WTC11 (cell line): ENCODE measurements around the gene SNRPA.

ENCODE experiments used
- CBFB ChIP-seq: sonication (generic); formaldehyde crosslinking; IDR thresholded peaks from 2 replicates; pipeline ENCODE4 v1.8.1; 2022; ENCODE audit warnings: mild to moderate bottlenecking, low read depth, missing genetic modification reagents
- CREB1 ChIP-seq: sonication (generic); formaldehyde crosslinking; IDR thresholded peaks from 2 replicates; pipeline ENCODE4 v1.8.0; 2023; ENCODE audit warnings: mild to moderate bottlenecking, missing genetic modification reagents
- FOXP1 ChIP-seq: sonication (generic); formaldehyde crosslinking; IDR thresholded peaks from 2 replicates; pipeline ENCODE4 v1.8.0; 2022; ENCODE audit warnings: missing genetic modification reagents, mild to moderate bottlenecking, moderate library complexity, borderline replicate concordance
- GABPB1 ChIP-seq: sonication (generic); formaldehyde crosslinking; IDR thresholded peaks from 2 replicates; pipeline ENCODE4 v1.8.1; 2023; ENCODE audit warnings: mild to moderate bottlenecking, missing genetic modification reagents
- MXD4 ChIP-seq: fragments of 250-450 bp; sonication (Bioruptor Pico); IDR thresholded peaks from 2 replicates; pipeline ENCODE4 v1.8.0; 2021; ENCODE audit warnings: mild to moderate bottlenecking, moderate library complexity, borderline replicate concordance
- NR3C1 ChIP-seq: sonication (generic); formaldehyde crosslinking; conservative IDR thresholded peaks from 2 replicates; pipeline ENCODE4 v1.8.1; 2023; ENCODE audit warnings: low read depth, mild to moderate bottlenecking, missing genetic modification reagents
- OVOL2 ChIP-seq: fragments of 250-450 bp; sonication (Bioruptor Pico); IDR thresholded peaks from 2 replicates; pipeline ENCODE4 v1.9.0; 2021; ENCODE audit warnings: mild to moderate bottlenecking, borderline replicate concordance
- TEAD4 ChIP-seq: sonication (generic); formaldehyde crosslinking; IDR thresholded peaks from 2 replicates; pipeline ENCODE4 v1.8.0; 2022; ENCODE audit warnings: mild to moderate bottlenecking, missing genetic modification reagents
- ZNF138 ChIP-seq: sonication (generic); formaldehyde crosslinking; conservative IDR thresholded peaks from 2 replicates; pipeline ENCODE4 v1.8.1; 2022; ENCODE audit warnings: mild to moderate bottlenecking, moderate library complexity, missing genetic modification reagents
- TF ChIP-seq, protein P1 (sequence below): fragments of 200-600 bp; IDR thresholded peaks from 2 replicates; pipeline ENCODE4 v1.8.0; 2022; ENCODE audit warnings: antibody characterized with exemption
- TF ChIP-seq, protein P2 (sequence below): sonication (generic); formaldehyde crosslinking; IDR thresholded peaks from 2 replicates; pipeline ENCODE4 v1.8.1; 2023; ENCODE audit warnings: mild to moderate bottlenecking, missing genetic modification reagents, moderate library complexity
- TF ChIP-seq, protein P3 (sequence below): sonication (generic); formaldehyde crosslinking; IDR thresholded peaks from 2 replicates; pipeline ENCODE4 v1.8.1; 2022; ENCODE audit warnings: mild to moderate bottlenecking, missing genetic modification reagents, moderate library complexity, borderline replicate concordance
- TF ChIP-seq, protein P4 (sequence below): fragments of 250-450 bp; sonication (Bioruptor Pico); IDR thresholded peaks from 2 replicates; pipeline ENCODE4 v1.9.0; 2021; ENCODE audit warnings: moderate library complexity, mild to moderate bottlenecking, inconsistent platforms, borderline replicate concordance

DNA sequence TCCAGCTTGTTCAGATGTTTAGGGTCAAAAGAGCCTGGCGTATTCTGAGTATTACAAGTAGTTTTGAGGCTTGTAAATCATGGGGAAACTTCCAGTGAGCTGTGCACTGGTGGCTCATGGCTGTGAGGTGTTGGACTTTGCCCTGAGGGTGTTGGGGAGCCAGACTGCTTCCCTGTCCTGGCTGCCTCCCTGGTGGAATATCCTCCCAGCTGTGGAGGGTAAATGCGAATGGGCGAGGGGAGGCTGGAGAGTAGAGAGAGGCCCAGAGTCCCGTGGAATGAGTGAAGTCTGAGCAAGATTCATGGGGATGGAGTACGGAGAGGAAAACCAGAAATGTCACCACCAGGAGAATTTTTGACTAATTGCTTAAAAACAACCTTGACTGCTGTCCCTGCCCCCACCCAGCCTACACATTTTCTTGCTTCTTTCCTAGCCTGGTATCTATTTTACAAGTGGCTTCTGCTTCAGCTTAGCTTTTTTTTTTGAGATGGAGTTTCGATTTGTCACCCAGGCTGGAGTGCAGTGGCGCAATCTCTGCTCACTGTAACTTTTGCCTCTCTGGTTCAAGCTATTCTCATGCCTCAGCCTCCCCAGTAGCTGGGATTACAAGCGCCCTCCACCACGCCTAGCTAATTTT is 3.7 kb downstream of the SNRPA start:
- TF ChIP-seq ZNF138 (CRISPR knock-in tag), result no peak
- TF ChIP-seq, protein P1, sequence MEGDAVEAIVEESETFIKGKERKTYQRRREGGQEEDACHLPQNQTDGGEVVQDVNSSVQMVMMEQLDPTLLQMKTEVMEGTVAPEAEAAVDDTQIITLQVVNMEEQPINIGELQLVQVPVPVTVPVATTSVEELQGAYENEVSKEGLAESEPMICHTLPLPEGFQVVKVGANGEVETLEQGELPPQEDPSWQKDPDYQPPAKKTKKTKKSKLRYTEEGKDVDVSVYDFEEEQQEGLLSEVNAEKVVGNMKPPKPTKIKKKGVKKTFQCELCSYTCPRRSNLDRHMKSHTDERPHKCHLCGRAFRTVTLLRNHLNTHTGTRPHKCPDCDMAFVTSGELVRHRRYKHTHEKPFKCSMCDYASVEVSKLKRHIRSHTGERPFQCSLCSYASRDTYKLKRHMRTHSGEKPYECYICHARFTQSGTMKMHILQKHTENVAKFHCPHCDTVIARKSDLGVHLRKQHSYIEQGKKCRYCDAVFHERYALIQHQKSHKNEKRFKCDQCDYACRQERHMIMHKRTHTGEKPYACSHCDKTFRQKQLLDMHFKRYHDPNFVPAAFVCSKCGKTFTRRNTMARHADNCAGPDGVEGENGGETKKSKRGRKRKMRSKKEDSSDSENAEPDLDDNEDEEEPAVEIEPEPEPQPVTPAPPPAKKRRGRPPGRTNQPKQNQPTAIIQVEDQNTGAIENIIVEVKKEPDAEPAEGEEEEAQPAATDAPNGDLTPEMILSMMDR, result no peak
- no peak for TF ChIP-seq NR3C1 (CRISPR knock-in tag)
- TF ChIP-seq, protein P2, sequence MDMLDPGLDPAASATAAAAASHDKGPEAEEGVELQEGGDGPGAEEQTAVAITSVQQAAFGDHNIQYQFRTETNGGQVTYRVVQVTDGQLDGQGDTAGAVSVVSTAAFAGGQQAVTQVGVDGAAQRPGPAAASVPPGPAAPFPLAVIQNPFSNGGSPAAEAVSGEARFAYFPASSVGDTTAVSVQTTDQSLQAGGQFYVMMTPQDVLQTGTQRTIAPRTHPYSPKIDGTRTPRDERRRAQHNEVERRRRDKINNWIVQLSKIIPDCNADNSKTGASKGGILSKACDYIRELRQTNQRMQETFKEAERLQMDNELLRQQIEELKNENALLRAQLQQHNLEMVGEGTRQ, result no peak
- no peak for TF ChIP-seq GABPB1 (CRISPR knock-in tag)
- no peak for TF ChIP-seq FOXP1 (CRISPR knock-in tag)
- TF ChIP-seq, protein P3, sequence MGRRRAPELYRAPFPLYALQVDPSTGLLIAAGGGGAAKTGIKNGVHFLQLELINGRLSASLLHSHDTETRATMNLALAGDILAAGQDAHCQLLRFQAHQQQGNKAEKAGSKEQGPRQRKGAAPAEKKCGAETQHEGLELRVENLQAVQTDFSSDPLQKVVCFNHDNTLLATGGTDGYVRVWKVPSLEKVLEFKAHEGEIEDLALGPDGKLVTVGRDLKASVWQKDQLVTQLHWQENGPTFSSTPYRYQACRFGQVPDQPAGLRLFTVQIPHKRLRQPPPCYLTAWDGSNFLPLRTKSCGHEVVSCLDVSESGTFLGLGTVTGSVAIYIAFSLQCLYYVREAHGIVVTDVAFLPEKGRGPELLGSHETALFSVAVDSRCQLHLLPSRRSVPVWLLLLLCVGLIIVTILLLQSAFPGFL (CRISPR knock-in tag), result no peak
- TF ChIP-seq TEAD4 (CRISPR knock-in tag), result no peak
- TF ChIP-seq, protein P4, sequence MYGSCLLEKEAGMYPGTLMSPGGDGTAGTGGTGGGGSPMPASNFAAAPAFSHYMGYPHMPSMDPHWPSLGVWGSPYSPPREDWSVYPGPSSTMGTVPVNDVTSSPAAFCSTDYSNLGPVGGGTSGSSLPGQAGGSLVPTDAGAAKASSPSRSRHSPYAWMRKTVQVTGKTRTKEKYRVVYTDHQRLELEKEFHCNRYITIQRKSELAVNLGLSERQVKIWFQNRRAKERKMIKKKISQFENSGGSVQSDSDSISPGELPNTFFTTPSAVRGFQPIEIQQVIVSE (CRISPR knock-in tag), result no peak
- TF ChIP-seq CREB1 (CRISPR knock-in tag), result no peak
- TF ChIP-seq CBFB (CRISPR knock-in tag), result no peak
- TF ChIP-seq MXD4 (CRISPR knock-in tag), result no peak
- no peak for TF ChIP-seq OVOL2 (CRISPR knock-in tag)
